IMR-90 (cell line): ENCODE data around the gene CRLF1. TPM values are rescaled to one million over a fixed set of nuclear protein-coding genes. Genes with fewer than 3 reads are reported as not detected.

Experiments used
- ATAC-seq: fragments of 200-7000 bp; cut with Tn5 transposase; 2 replicates; pipeline ENCODE4 v1.9.1; 2020; ENCODE audit warnings: low read depth, mild to moderate bottlenecking, moderate library complexity
- BruUV-seq: library from RNA; stranded (reverse); fragments of 400-500 nt; replicated peaks from 2 replicates; lab custom pipeline; 2021; lab: Mats Ljungman, UMichigan
- CTCF ChIA-PET: fragments of 300-600 bp; formaldehyde crosslinking; extraction: SDS; loops from one replicate; lab custom pipeline; 2021; ENCODE audit warnings: antibody characterized with exemption; lab: Yijun Ruan, JAX
- POLR2A ChIA-PET: fragments of 300-600 bp; sonication (Branson Sonifier 250); formaldehyde crosslinking; loops from one replicate; lab custom pipeline; 2022; ENCODE audit warnings: antibody characterized with exemption; ENCODE audit not compliant: unreplicated experiment; lab: Charles Lee
- DNase-seq: peaks from one replicate; pipeline ENCODE4 v3.0.0; 2013
- H2AFZ ChIP-seq: replicated peaks from 2 replicates; pipeline ENCODE3; 2013; ENCODE audit warnings: low read length, mild to moderate bottlenecking; ENCODE audit not compliant: poor library complexity
- H2AK5ac ChIP-seq: 2 replicates; pipeline ENCODE4 v1.6.1; 2013; ENCODE audit warnings: low read depth, low read length, inconsistent platforms
- H2AK9ac ChIP-seq: replicated peaks from 2 replicates; pipeline ENCODE3; 2013; ENCODE audit warnings: mild to moderate bottlenecking, low read depth, low read length, moderate library complexity; ENCODE audit not compliant: poor library complexity
- H2BK120ac ChIP-seq: 2 replicates; pipeline ENCODE4 v1.6.1; 2013; ENCODE audit warnings: low read depth, low read length, inconsistent platforms
- H2BK15ac ChIP-seq: 3 replicates; pipeline ENCODE4 v1.6.1; 2013; ENCODE audit warnings: low read depth, low read length, inconsistent platforms
- H2BK20ac ChIP-seq: 2 replicates; pipeline ENCODE4 v1.6.1; 2013; ENCODE audit warnings: low read depth, mild to moderate bottlenecking, inconsistent platforms, low read length, moderate library complexity
- H2BK5ac ChIP-seq: 2 replicates; pipeline ENCODE4 v1.6.1; 2013; ENCODE audit warnings: mild to moderate bottlenecking, low read depth, low read length, inconsistent platforms; ENCODE audit not compliant: poor library complexity, severe bottlenecking
- H3K14ac ChIP-seq: replicated peaks from 2 replicates; pipeline ENCODE4 v1.6.1; 2013; ENCODE audit warnings: low read depth, low read length, inconsistent platforms
- H3K18ac ChIP-seq: 2 replicates; pipeline ENCODE4 v1.6.1; 2013; ENCODE audit warnings: low read depth, low read length, control low read depth
- H3K23ac ChIP-seq: 2 replicates; pipeline ENCODE4 v1.6.1; 2013; ENCODE audit warnings: low read depth, low read length, inconsistent platforms
- H3K27ac ChIP-seq: 2 replicates; pipeline ENCODE4 v1.5.1; 2013; ENCODE audit warnings: mild to moderate bottlenecking, control low read depth, low read length; ENCODE audit not compliant: insufficient read depth
- H3K27me3 ChIP-seq: 2 replicates; pipeline ENCODE4 v1.6.1; 2013; ENCODE audit warnings: low read length; ENCODE audit not compliant: control insufficient read depth, insufficient read depth
- H3K36me3 ChIP-seq: 2 replicates; pipeline ENCODE4 v1.6.1; 2013; ENCODE audit warnings: low read length, mixed read lengths; ENCODE audit not compliant: control insufficient read depth, insufficient read depth
- H3K4ac ChIP-seq: 2 replicates; pipeline ENCODE4 v1.6.1; 2013; ENCODE audit warnings: low read depth, low read length, inconsistent platforms
- H3K4me1 ChIP-seq: 2 replicates; pipeline ENCODE4 v1.6.1; 2013; ENCODE audit warnings: low read length, mixed read lengths; ENCODE audit not compliant: control insufficient read depth, insufficient read depth
- H3K4me2 ChIP-seq: 2 replicates; pipeline ENCODE4 v1.6.1; 2013; ENCODE audit warnings: low read depth, mild to moderate bottlenecking, control low read depth, low read length, moderate library complexity
- H3K4me3 ChIP-seq: 2 replicates; pipeline ENCODE4 v1.5.1; 2013; ENCODE audit warnings: low read depth, mild to moderate bottlenecking, control low read depth, low read length, moderate library complexity; ENCODE audit not compliant: insufficient read depth
- H3K56ac ChIP-seq: 2 replicates; pipeline ENCODE4 v1.6.1; 2013; ENCODE audit warnings: low read length, inconsistent platforms; ENCODE audit not compliant: insufficient read depth; ENCODE audit errors: extremely low read depth
- H3K79me1 ChIP-seq, 2 experiments: 2 replicates each; pipeline ENCODE4 v1.6.1; 2013; ENCODE audit warnings: low read length in 2 of 2, inconsistent platforms in 1 of 2, low read depth in 1 of 2
- H3K9ac ChIP-seq: 2 replicates; pipeline ENCODE4 v1.6.1; 2013; ENCODE audit warnings: low read depth, low read length, control low read depth
- H3K9me1 ChIP-seq: 2 replicates; pipeline ENCODE4 v1.6.1; 2013; ENCODE audit warnings: low read length, inconsistent platforms; ENCODE audit not compliant: insufficient read depth
- H3K9me3 ChIP-seq: 2 replicates; pipeline ENCODE4 v1.6.1; 2013; ENCODE audit warnings: low read length; ENCODE audit not compliant: control insufficient read depth, insufficient read depth
- H4K20me1 ChIP-seq: 2 replicates; pipeline ENCODE4 v1.6.1; 2013; ENCODE audit warnings: low read length, inconsistent platforms; ENCODE audit not compliant: insufficient read depth
- H4K5ac ChIP-seq: 2 replicates; pipeline ENCODE4 v1.6.1; 2013; ENCODE audit warnings: mild to moderate bottlenecking, low read depth, low read length, control low read depth
- H4K8ac ChIP-seq, 2 experiments: 2 replicates each; pipeline ENCODE4 v1.6.1; 2013; ENCODE audit warnings: low read depth in 2 of 2, low read length in 2 of 2, control low read depth in 1 of 2, inconsistent platforms in 1 of 2
- H4K91ac ChIP-seq: 2 replicates; pipeline ENCODE4 v1.6.1; 2013; ENCODE audit warnings: low read depth, low read length, inconsistent platforms; ENCODE audit not compliant: insufficient read depth
- BHLHE40 ChIP-seq: fragments of 150-350 bp; IDR thresholded peaks from 2 replicates; pipeline ENCODE4 v1.6.1; 2016; ENCODE audit warnings: mild to moderate bottlenecking, low read depth, low read length
- CEBPB ChIP-seq: IDR thresholded peaks from 2 replicates; pipeline ENCODE4 v1.6.1; 2012; ENCODE audit warnings: low read depth, low read length, improper control_type of control experiment
- CHD1 ChIP-seq: IDR thresholded peaks from 2 replicates; pipeline ENCODE4 v1.6.1; 2012; ENCODE audit warnings: low read depth, low read length, improper control_type of control experiment
- CTCF ChIP-seq: conservative IDR thresholded peaks from 2 replicates; pipeline ENCODE4 v1.5.1; 2012; ENCODE audit warnings: mild to moderate bottlenecking, low read depth, low read length, improper control_type of control experiment
- ELK1 ChIP-seq: fragments of 150-350 bp; IDR thresholded peaks from 2 replicates; pipeline ENCODE4 v1.6.1; 2016; ENCODE audit warnings: low read depth, mild to moderate bottlenecking, low read length, moderate library complexity, borderline replicate concordance
- FOS ChIP-seq: fragments of 150-350 bp; IDR thresholded peaks from 2 replicates; pipeline ENCODE4 v1.6.1; 2016; ENCODE audit warnings: low read depth, low read length
- MAFK ChIP-seq: IDR thresholded peaks from 2 replicates; pipeline ENCODE4 v1.6.1; 2012; ENCODE audit warnings: low read depth, low read length, improper control_type of control experiment
- MAZ ChIP-seq: IDR thresholded peaks from 2 replicates; pipeline ENCODE4 v1.6.1; 2012; ENCODE audit warnings: low read depth, mild to moderate bottlenecking, low read length, improper control_type of control experiment, moderate library complexity, borderline replicate concordance
- MXI1 ChIP-seq: IDR thresholded peaks from 2 replicates; pipeline ENCODE4 v1.6.1; 2012; ENCODE audit warnings: low read depth, mild to moderate bottlenecking, low read length, moderate library complexity, borderline replicate concordance
- NFE2L2 ChIP-seq: fragments of 150-350 bp; IDR thresholded peaks from 2 replicates; pipeline ENCODE4 v1.6.1; 2016; ENCODE audit warnings: low read depth, mild to moderate bottlenecking, low read length
- POLR2A ChIP-seq: IDR thresholded peaks from 2 replicates; pipeline ENCODE4 v1.6.1; 2012; ENCODE audit warnings: mild to moderate bottlenecking, low read depth, low read length
- RAD21 ChIP-seq: IDR thresholded peaks from 2 replicates; pipeline ENCODE4 v1.6.1; 2012; ENCODE audit warnings: low read length, improper control_type of control experiment
- RCOR1 ChIP-seq: IDR thresholded peaks from 2 replicates; pipeline ENCODE4 v1.6.1; 2012; ENCODE audit warnings: mild to moderate bottlenecking, low read length, improper control_type of control experiment; ENCODE audit not compliant: insufficient replicate concordance
- RFX5 ChIP-seq: IDR thresholded peaks from 2 replicates; pipeline ENCODE4 v1.8.0; 2012; ENCODE audit warnings: low read depth, mild to moderate bottlenecking, low read length, moderate library complexity
- SMC3 ChIP-seq: fragments of 150-350 bp; IDR thresholded peaks from 2 replicates; pipeline ENCODE4 v1.6.1; 2016; ENCODE audit warnings: low read depth, mild to moderate bottlenecking, antibody characterized with exemption, low read length, moderate library complexity
- USF2 ChIP-seq: fragments of 150-350 bp; IDR thresholded peaks from 2 replicates; pipeline ENCODE4 v1.6.1; 2017; ENCODE audit warnings: mild to moderate bottlenecking, antibody characterized with exemption, low read length, low read depth
- WGBS, 2 experiments: methylation state at CpG; one replicate each; pipeline versions ENCODE4 v1.1.5 to v1.1.7; 2013; ENCODE audit warnings: missing lambda C conversion rate in 2 of 2; ENCODE audit not compliant: insufficient read length in 1 of 2; ENCODE audit errors: extremely low coverage in 2 of 2; 5-methylcytosine and 5-hydroxymethylcytosine counted together
- dilution Hi-C: fragments of 300-500 bp; cut with HindIII; formaldehyde crosslinking; loops from one replicate; pipeline ENCODE4 v1.14.3; 2018; ENCODE audit warnings: low sequenced_read_pairs; ENCODE audit not compliant: unreplicated experiment
- in situ Hi-C: fragments of 300-500 bp; cut with MboI; formaldehyde crosslinking; loops from 3 replicates; pipeline ENCODE4 v1.14.3; 2019; ENCODE audit warnings: low sequenced_read_pairs, inconsistent platforms, mixed read lengths
- intact Hi-C: fragments of 100-400 bp; cut with micrococcal nuclease; formaldehyde crosslinking; loops from 2 replicates; pipeline ENCODE4 v1.10.0; 2022
- polyA plus RNA-seq, 3 experiments: library from polyadenylated mRNA; depleted of rRNA; stranded (reverse); fragments of >200 nt; gene quantifications; 2 replicates each; pipeline ENCODE4 v1.2.3, GENCODE V29; 2012; ENCODE audit warnings: low replicate concordance in 1 of 3
- total RNA-seq: library from RNA; depleted of rRNA; stranded (reverse); fragments of >200 nt; gene quantifications from 2 replicates; pipeline ENCODE4 v1.2.3, GENCODE V29; 2012

Gene CRLF1
- total and polyA plus RNA-seq, 2 of the 4 experiments (the other 2 are of a cell fraction): 0.18 to 3.1 TPM

- Histone ChIP-seq H3K79me1 (peaks cover 23 to 49% of the 10 kb centered on the region in 2 experiments), H2BK20ac (no peak overlapping the region), H3K27me3 (no peaks in the 10 kb centered on the region), H2BK15ac (no peak overlapping the region), H3K27ac (no peak overlapping the region), H3K36me3 (no peaks in the 10 kb centered on the region), H3K4me2 (no peak overlapping the region), H4K8ac (no peak overlapping the region), H4K5ac (no peak overlapping the region), H2AK9ac (peak overlapping the region; percentile 42), H3K9me3 (no peaks in the 10 kb centered on the region), H3K4ac (no peak overlapping the region), H3K14ac (no peak overlapping the region), H3K18ac (no peak overlapping the region), H3K56ac (no peak overlapping the region), H3K9ac (no peak overlapping the region), H3K4me3 (no peak overlapping the region), H4K20me1 (peaks cover 13% of the 10 kb centered on the region), H3K9me1 (peaks cover 23% of the 10 kb centered on the region), H2AFZ (no peak overlapping the region), H2BK5ac (no peak overlapping the region), H3K23ac (no peak overlapping the region), H2AK5ac (peak overlapping the region; percentile 64), H3K4me1 (peaks cover 40% of the 10 kb centered on the region), H2BK120ac (no peak overlapping the region), H4K91ac (no peak overlapping the region; the same call in 1 of the 2 replicates)
- in situ Hi-C loops: no loop called here
- no TSS peak for BruUV-seq
- ChIA-PET POLR2A (no interaction called here), CTCF (no interaction called here)
- 96 to 100% methylated on average over 3 to 6 of the region's 7 CpGs for WGBS, 2 experiments
- DNase-seq (no peak), ATAC-seq (no peak)
- intact Hi-C loops: no loop called here
- TF ChIP-seq CHD1 (no peak), CTCF (no peak), RAD21 (no peak), ELK1 (no peak), BHLHE40 (no peak), NFE2L2 (no peak), CEBPB (no peak), MAZ (no peak), POLR2A (no peak), FOS (no peak), SMC3 (no peak), RFX5 (no peak), MAFK (no peak), RCOR1 (no peak), MXI1 (no peak), USF2 (no peak)
- dilution Hi-C loops: no loop called here
Observed at GRCh38 chr19:18654469-18654868, 47.9 kb upstream of the CRLF1 start.
